Kidney (tissue), 14 donors: ENCODE results near the gene MAMLD1. TPM values are rescaled to one million over a fixed set of nuclear protein-coding genes. Genes with fewer than 3 reads are reported as not detected.

ENCODE experiments used
- DNase-seq, 5 donors: peaks; one replicate each; pipeline ENCODE4 v3.0.0-alpha.2; 2013 to 2020
- FAIRE-seq: peaks from 2 replicates; lab custom pipeline; 2012; peaks lifted over from hg19 to GRCh38; lab: Jason Lieb, UNC
- H3K27ac ChIP-seq, 2 donors: one replicate each; pipeline ENCODE4 v1.7.0; 2013; ENCODE audit warnings: low read depth in 2 of 2, low read length in 2 of 2, inconsistent platforms in 1 of 2
- H3K27me3 ChIP-seq: one replicate; pipeline ENCODE4 v1.7.1; 2013; ENCODE audit warnings: low read length, inconsistent platforms; ENCODE audit not compliant: control insufficient read depth, insufficient read depth
- H3K36me3 ChIP-seq, 3 donors: one replicate each; pipeline versions ENCODE4 v1.7.0 to v1.7.1; 2013; ENCODE audit warnings: low read length in 3 of 3, control low read depth in 1 of 3, inconsistent platforms in 1 of 3; ENCODE audit not compliant: insufficient read depth in 3 of 3, control insufficient read depth in 2 of 3
- H3K4me1 ChIP-seq, 3 donors: one replicate each; pipeline versions ENCODE4 v1.7.0 to v1.7.1; 2013; ENCODE audit warnings: low read length in 3 of 3, inconsistent platforms in 1 of 3, low read depth in 1 of 3; ENCODE audit not compliant: control insufficient read depth in 2 of 3, insufficient read depth in 2 of 3
- H3K4me3 ChIP-seq, 3 donors: one replicate each; pipeline versions ENCODE4 v1.7.0 to v1.8.1; 2013; ENCODE audit warnings: low read length in 3 of 3, control low read depth in 1 of 3, inconsistent platforms in 1 of 3
- H3K9ac ChIP-seq, 3 donors: one replicate each; pipeline versions ENCODE4 v1.7.0 to v1.7.1; 2013; ENCODE audit warnings: low read length in 3 of 3, control low read depth in 1 of 3, inconsistent platforms in 1 of 3
- H3K9me3 ChIP-seq, 3 donors: one replicate each; pipeline versions ENCODE4 v1.7.0 to v1.7.1; 2013; ENCODE audit warnings: low read length in 3 of 3, control low read depth in 1 of 3, inconsistent platforms in 1 of 3; ENCODE audit not compliant: control insufficient read depth in 2 of 3, insufficient read depth in 1 of 3
- intact Hi-C: fragments of 100-400 bp; cut with DNase I; formaldehyde crosslinking; loops from one replicate; pipeline ENCODE4 v1.11.1; 2022
- polyA plus RNA-seq: library from polyadenylated mRNA; stranded (reverse); fragments of 350-450 nt; fragmentation: Illumina TruSeq; extraction: RNeasy Lipid Tissue Mini Kit (QIAGEN cat#74804); gene quantifications from one replicate; pipeline ENCODE4 v1.2.3, GENCODE V29; 2014; ENCODE audit warnings: low read depth, low replicate concordance; ENCODE audit not compliant: insufficient read depth
- total RNA-seq: library from RNA; stranded (reverse); fragmentation: NEBNext Ultra II Directional; extraction: Animal tissue kit (Norgen Biotek cat#: 25700); gene quantifications from one replicate; pipeline ENCODE4 v1.2.1, GENCODE V29; 2021
- TF ChIP-seq, protein P1 (sequence below): IDR thresholded peaks from 3 replicates; pipeline ENCODE4 v1.5.1; 2012; ENCODE audit warnings: mild to moderate bottlenecking, moderate library complexity, borderline replicate concordance; ENCODE audit not compliant: insufficient read depth; ENCODE audit errors: extremely low read depth
- donor health status: control.
- donor health status: control.
- donor health status: control.
- donor health status: control.
- donor health status: control.
- donor health status: DM: yes; HTN: yes; CAD: no.
- donor health status: Normal renal cell carcinoma (clear cell type).

MAMLD1 gene
- total and polyA plus RNA-seq, 2 donors from 2014 or later, result 1.4 to 6.5 TPM

DNA sequence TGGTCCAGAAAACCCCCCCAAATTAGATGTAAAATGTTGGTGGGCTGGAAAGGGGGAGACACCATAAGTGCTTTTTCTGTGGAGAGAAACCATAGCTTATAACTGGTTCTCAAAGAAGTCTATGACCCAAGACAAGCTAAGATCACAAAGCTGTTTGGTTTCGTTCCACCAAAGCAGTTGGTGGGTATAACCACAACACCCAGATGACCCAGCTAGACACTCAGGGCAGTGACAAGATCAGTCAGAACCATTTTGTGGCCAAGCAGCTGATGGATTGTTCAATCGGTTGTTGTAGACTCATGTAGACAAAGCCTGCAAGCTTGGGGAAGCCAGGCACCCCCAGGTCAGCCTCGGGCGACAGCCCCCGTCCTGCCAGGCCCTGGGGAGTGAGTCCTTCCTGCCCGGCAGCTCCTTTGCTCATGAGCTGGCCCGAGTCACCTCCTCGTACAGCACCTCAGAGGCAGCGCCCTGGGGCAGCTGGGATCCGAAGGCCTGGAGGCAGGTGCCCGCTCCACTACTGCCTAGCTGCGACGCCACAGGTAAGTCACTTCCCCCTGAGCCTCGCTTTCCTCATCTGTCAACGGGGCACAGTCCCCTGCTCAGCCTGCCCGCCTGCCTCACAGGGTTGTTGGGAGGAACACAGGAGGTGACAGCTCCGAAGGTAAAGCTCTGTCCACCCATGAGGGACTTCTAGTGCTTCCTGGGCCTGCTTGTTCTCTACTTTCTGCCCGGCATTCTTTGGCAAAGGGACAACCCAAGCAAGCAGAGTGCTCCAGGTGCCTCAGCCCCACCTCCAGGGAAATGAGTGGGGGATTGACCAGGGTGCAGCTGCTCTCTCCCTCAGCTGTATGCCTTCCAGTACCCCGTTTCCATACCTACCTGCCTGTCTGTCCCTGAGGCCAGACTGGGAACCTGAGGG lies 140.1 kb downstream of the MAMLD1 start:
- H3K9me3 ChIP-seq, result no peaks in the 10 kb centered on the region
- peaks cover 0 to 4% (median 0%) of the 10 kb centered on the region in 3 donors for H3K4me1 ChIP-seq
- DNase-seq (no peak), FAIRE-seq (no peak)
- H3K27ac ChIP-seq, result no peak overlapping the region
- intact Hi-C loops, result no loop called here
- no peak overlapping the region for H3K4me3 ChIP-seq
- TF ChIP-seq, protein P1, sequence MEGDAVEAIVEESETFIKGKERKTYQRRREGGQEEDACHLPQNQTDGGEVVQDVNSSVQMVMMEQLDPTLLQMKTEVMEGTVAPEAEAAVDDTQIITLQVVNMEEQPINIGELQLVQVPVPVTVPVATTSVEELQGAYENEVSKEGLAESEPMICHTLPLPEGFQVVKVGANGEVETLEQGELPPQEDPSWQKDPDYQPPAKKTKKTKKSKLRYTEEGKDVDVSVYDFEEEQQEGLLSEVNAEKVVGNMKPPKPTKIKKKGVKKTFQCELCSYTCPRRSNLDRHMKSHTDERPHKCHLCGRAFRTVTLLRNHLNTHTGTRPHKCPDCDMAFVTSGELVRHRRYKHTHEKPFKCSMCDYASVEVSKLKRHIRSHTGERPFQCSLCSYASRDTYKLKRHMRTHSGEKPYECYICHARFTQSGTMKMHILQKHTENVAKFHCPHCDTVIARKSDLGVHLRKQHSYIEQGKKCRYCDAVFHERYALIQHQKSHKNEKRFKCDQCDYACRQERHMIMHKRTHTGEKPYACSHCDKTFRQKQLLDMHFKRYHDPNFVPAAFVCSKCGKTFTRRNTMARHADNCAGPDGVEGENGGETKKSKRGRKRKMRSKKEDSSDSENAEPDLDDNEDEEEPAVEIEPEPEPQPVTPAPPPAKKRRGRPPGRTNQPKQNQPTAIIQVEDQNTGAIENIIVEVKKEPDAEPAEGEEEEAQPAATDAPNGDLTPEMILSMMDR, result no peak
- no peak overlapping the region for H3K9ac ChIP-seq
- H3K36me3 ChIP-seq, result no peaks in the 10 kb centered on the region
- H3K27me3 ChIP-seq, result no peaks in the 10 kb centered on the region

DNA sequence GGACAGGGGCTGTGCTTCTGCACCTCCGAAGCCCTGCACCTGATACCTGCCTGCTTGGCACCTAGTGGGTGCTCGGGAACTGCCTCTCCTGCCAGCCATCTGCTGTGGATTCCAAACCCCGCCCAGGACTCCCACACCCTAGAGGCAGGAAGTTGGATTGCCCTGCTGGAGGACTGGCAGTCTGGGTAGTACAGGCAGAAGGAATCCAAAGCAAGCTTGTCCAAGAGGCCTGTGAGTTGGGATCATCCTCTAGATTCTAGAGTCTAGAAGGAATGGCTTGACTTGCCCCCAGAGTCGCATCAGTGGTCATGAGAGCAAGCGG lies 140.7 kb downstream of the MAMLD1 start:
- no peaks in the 10 kb centered on the region for H3K27me3 ChIP-seq
- intact Hi-C loops, result no loop called here
- H3K9ac ChIP-seq, result no peak overlapping the region
- peaks cover 0 to 7% (median 0%) of the 10 kb centered on the region in 3 donors for H3K4me1 ChIP-seq
- no peak overlapping the region for H3K27ac ChIP-seq
- H3K4me3 ChIP-seq, result no peak overlapping the region
- DNase-seq (no peak), FAIRE-seq (no peak)
- TF ChIP-seq, protein P1, result no peak
- H3K9me3 ChIP-seq, result no peaks in the 10 kb centered on the region
- H3K36me3 ChIP-seq, result no peaks in the 10 kb centered on the region

DNA sequence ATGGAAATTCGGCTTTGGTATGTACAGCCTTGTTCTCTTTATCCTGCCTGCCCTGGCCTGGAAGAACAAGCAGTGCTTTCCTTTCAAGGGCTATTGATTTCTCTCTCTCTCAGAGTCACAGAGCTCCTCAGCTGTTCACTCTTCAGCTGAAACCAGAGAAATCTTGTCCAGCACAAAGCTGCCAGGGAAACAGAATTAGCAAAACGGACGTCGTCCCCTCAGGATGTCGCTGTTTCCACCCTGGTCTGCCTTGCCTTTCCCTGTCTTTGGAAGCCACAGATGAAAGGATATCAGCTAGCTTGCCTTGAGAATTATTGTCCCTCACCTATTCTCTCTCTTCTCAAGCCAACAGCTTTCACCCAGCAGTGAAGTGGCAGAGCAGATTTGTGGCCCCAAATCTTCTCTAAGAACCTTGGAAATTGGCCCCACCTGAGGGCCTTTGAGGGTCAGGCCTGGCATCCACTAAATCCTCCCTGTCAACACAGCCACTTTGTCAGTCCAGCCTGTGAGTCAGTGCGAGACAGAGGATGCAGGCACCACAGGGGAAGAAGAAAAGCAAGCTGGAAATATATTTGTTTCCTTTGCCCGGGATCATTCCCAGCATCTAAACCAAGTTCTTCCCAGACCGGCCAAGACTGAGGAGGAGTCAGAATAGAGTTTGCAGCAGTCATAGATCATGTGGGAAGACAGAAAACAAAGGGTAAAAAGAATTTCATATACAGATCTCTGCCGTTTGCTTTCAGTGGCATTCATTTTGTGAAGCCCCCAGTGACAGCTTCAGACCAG lies 141.5 kb downstream of the MAMLD1 start:
- Histone ChIP-seq H3K27me3 (no peaks in the 10 kb centered on the region), H3K9ac (no peak overlapping the region), H3K4me1 (peaks cover 0 to 14% (median 0%) of the 10 kb centered on the region in 3 donors), H3K27ac (no peak overlapping the region), H3K4me3 (no peak overlapping the region), H3K36me3 (no peaks in the 10 kb centered on the region), H3K9me3 (no peaks in the 10 kb centered on the region)
- no peak for DNase-seq
- FAIRE-seq, result no peak
- TF ChIP-seq, protein P1, result no peak
- intact Hi-C loops, result no loop called here
